Activated T-cell treated with anti-CD3 and anti-CD28 coated beads for 24 hours (primary cell): ENCODE measurements around the gene MYH7.

Experiments used
- DNase-seq: peaks from one replicate; pipeline ENCODE4 v3.0.0-alpha.2; 2020; ENCODE audit warnings: low read depth

MYH7 gene

DNA sequence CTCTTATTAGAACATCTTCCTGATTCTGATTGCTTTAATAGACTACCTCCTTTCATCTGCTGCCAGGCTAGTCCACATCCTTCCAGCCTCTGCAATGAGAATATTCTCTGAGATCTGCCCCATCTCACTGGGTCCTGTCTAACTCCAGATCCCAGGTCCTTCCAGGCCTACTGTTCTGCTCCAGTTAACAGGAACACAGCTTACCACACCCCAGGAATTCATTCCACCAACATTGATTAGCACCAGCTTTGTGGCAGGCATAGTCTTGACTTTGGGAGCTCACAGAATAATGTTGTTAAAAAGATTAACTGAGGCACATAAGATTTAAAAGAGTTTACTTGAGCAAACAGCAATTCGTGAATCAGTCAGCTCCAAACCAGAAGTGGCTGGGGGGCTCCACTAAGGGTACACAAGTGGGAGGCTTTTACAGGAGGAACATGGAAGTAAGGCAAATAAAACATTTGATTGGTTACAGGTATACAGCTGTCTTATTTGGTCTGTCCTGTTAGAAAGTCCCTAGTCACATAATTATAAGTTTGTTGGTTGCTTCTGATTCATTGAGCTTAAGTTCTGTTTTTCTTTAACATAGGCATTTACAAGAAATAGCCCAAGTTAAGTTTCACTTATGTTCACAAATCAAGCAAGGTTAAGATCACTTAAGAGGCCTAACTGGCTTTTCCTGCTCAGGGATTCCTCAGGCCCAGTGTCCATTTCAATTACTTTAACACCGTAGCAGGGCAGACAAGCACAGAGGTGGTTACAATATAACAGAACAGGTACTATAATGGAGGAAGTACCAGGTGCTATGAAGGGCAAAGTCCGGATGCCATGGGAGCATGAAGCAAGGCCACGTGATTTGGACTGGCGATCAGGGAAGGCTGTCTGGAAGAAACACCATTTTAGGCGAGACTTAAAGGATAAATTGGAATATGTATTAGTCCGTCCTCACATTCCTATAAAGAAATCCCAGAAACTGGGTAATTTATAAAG, 12.2 kb upstream of the MYH7 start:
- no peak for DNase-seq

DNA sequence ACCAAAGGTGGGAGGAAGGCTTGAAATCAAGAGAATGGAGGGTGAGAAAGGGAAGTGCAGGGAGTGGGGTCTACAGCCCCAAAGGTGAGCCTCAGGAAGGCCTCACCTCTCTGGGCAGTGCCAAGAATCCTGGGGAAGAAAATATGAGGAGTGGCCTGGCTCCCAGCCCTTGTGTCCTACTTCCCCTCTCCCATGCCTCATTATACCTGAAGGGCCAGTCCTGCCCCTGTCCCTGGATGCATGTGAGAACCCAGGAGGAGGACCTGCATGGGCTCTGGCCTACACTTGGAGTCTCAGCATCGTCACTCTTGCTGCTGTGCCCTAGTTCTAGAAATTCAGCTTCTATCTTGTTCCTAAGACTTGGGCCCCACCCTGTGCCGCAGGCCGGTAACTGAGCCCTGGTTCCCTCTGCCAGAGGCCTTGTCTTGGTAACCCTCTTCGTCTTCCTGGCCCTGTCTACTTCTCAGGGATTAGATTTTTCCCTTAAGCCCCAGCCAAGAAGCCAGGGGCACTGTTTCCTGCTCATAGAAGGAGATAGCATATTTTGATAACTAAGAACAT, 10.9 kb upstream of the MYH7 start:
- DNase-seq, result no peak

DNA sequence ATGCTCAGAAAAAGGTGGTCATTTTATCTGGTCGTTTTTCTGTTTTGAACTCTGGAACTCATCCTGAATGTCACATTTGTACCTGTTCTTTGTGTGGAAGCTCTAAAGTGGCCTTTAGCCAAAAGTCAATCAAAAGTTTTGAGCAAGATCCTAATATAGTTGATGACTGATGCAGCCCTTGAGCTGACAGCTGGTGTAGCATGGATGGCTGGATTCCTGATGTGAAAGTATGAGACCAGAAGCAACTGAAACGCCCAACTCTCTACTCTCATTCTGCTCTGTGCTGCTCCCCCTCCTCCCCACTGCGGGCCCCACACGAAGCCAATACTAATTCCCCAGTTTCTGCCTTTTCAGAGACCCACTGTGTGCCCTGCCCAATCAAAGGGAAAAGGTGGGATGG, 10.3 kb upstream of the MYH7 start:
- no peak for DNase-seq

DNA sequence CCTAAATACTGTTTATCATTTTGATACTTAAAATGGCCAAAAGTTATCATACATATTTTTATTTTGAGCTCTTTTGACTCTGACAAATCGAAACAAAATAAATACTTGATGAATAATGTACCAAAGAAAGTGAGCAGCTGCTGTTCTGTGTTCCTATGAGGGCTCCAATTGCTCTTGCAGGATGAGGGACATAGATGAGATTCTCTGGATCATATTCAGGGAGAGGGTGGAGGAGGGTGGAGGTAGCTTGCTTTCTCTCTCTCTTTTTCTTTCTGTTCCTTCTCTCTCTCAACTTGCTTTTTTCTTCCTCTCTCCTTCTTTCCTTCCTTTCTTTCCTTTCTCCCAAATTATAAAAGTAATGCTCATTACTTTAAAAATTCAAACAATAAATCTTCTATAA, 8.9 kb upstream of the MYH7 start:
- no peak for DNase-seq

DNA sequence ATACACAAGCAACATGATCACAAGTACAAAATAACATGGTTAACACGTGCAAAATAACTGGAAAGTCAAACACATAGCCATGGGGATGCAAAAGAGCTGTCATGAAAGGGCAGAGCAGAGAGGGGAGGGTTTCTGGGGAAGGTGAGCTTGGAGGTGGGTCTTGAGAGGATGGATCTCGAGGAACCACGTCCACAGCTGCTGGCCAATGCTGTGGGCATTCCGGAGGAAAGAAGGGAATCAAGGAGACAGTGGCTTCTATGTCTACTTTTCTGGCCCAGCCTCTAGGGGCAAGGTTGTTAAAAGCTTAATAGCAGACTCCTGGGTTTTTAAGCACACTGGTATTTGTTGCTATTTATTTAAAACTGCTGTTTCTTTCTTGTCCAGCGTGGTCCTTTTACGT, 8.4 kb upstream of the MYH7 start:
- DNase-seq, result no peak

DNA sequence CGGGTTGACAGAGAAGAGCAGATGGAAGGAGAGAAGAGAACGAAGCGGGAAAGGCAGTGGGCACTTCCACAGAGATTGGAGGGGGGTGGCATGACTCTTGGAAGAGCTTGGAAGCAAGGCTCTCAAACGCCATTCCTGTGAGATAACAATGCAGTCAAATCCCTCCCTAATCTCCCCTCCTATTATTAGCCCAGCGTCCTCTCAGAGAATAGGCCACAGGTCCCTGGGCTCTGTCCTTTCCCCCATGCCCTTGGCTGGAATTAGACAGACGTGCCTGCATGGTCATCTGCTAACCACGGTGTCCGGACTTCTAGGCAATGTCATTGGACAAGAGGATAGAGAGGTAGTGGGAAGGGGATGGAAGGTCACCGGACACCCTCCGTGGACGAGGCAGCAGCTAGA, 8.0 kb upstream of the MYH7 start:
- no peak for DNase-seq

DNA sequence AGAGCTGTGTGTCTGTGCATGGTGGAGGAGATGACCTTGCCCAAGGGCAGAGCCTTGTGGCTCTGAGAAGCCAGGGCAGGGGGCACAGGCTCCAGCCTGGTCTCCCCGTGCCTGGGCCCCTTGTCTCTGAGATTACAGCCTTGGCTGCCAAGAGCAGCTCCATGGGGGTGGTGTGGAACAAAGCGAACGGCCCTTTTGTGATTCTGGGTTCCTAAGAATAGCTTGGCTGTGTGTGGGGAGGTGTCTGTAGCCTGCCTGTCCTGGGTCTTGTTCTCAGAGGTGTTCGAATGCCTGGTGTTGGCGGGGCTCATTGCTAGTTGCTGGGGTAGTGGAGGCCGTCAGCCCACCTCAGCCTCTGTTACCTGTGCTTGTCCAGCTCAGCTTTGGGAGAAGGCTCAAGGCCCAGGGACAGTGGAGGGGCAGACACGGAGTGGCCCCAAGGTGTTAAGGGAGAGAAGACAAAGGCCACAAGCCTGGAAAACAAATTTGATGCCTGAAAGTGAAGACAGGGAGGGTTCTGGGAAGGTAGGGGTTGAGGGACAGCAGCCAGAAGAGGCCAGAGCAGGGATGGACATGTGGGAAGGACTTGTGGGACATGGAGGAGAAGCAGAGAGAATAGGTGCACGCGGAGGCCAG, 7.4 kb upstream of the MYH7 start:
- DNase-seq, result no peak

DNA sequence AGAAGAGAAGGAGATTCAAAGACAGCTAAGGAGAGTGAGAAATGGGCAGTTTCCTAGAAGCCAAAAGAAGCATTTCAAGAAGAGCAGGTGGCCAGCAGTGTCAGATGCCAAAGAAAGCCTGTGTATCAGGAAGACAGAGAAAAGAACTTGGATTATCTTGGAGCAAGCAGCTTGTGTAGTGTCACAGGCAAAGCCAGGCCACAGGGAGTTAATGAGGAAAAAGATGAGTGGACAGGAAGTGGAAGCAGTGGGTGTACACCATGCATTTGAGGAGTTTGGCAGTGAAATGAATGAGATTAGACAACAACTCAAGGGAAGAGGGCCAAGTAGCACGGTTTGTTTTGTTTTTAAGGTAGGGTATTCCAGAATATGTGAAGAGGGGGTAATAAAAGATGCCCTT, 5.6 kb upstream of the MYH7 start:
- DNase-seq, result no peak

DNA sequence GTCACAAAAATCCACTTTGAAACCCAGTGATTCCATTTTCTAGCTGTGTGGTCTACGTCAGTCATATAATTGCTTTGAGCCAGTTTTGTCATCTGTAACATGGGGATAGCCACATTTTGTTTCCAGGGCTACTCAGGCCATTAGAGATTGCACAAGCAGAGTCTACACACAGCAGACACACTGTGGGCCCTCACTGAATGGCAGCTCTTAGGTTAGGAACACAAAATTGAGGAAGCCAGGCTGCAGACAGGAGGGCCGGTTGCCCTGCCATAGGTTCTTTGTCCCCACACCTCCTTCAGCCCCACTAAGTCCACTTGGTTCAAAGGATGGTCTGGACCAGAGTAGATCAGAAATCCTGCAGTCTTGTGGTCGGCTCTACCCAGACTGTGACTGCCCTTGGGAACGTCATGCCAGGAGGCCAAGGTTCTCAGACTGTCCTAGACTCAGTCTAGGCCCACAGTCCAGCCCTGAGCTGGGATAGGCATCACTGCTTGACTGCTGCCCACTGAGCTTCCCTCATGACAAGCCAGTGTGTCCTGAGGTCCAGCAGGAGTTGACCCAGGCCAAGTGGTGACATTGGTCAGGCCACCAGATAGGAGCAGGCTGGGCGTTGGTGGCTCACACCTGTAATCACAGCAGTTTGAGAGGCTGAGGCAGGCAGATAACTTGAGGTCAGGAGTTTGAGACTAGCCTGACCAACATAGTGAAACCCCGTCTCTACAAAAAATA, 3.8 kb upstream of the MYH7 start:
- no peak for DNase-seq

DNA sequence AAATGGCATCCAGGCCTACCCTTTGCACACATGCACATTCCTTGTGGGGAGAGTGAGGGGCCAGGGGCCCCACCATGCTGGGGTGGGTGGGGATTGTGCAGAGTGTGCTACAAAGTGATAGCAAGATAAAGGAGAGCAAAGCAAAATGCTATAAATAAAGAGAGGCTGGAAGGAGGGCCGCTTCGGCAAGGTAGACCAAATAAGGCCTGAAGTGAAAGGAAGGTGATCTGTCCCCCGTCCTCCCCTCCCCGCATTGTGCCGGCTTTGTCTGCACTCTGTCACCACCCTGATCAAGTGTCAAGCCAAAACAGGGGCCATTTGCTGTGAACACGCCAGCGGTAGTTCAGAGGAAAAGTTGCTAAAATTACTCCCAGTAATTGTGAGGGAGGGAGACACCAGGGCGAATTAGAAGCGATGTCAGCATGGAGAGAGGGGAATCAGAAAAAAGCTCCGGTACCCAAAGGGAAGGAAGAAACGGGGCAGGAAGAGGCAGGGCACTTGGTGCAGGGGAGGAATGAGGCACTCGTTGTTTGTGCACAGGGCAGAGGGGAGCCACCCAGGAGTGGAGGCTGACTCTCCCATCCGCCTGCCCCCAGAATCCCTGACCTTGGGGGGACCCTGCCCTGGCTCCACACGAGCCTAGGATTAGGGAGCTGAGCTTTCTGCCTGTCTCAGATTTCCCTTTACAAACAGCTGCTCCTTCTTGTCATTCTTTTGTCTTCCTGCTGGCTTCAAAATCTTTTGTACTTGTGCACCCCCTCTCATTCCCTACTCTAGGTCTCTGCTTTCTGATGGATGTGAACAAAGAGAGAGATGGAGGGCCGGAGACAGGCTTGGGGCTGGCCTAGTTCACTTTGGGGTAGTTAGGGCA, 2.9 kb upstream of the MYH7 start:
- DNase-seq, result no peak

DNA sequence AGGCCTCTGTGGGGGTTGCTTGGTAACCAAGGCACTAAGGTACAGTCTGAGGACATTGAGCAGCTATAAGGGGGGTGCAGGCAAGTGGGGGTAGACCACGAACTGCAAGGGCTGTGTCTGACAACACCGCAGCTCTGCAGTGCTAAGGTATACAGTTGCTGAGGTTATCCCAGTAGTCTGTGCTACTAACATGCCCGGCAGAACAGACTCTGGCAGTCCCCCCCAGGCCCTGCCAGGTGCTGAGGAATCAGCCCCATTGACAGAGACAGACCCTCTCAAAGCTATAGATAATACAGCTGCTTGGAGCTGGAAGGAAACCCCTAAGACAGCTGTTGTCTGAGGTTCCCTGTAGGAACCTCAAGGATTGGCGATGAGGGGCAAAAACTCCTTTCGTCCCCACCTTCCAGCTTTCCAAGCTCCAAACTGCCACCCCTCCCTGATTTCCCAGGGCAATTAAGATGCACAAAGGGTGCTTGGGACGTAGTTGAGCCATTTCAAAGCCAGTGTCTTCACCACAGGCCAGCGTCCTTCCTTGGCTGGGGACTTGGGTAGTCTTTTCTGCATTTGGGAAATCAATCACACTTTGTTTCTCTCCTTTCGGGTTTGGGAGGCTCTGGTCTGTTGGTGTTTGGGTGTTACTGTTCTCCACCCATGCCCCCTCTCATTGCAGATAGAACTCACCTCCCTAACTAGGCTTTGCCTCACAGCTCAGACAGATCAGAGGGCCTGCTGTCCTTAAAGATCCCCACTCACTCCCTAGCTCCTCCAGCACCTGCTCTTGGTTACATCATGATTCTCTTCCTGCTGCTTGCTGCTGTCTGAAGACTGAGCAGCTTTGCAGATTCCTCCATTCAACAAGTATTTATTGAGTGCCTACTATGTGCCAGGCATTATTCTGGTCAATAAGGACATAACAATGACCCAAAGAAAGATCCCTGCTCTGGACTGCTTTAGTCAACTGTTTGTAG, 2.0 kb upstream of the MYH7 start:
- DNase-seq, result no peak

DNA sequence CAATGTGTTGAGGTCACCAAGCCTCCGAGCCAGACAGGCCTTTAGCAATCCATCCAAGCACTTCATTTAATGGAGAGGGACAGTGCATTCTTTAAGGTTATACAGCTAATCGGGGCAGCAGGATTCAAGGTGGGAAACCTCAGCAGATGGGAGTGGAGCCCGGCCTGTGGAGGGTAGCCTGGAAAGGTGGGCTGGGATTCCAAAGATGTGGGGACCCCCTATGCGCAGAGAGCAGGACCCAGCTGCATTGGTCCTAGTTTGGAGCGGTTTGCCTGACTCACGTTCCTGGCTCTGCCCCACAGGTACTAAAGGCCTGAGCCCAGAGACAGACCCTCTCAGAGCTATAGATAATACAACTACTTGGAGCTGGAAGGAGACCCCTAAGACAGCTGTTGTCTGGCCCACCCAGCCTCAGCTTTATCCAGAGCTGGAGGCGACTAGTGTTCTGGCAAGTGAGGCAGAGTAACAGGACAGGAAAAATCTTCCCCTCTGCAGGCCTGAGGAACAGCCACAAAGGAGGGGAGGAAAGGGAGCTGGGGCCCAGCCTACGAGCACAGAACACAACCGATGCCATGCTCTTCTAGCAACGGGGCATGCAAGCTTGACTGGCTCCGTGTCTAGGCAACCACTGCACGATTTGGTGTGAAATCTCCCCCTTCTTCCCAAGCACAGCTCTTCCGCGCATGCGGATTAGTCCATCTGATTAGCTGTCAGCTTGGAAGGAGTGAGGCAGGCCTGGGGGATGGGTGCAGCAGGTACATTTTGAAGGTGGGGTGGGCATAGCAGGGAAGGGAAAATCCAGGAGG, 1.1 kb upstream of the MYH7 start:
- DNase-seq, result no peak

DNA sequence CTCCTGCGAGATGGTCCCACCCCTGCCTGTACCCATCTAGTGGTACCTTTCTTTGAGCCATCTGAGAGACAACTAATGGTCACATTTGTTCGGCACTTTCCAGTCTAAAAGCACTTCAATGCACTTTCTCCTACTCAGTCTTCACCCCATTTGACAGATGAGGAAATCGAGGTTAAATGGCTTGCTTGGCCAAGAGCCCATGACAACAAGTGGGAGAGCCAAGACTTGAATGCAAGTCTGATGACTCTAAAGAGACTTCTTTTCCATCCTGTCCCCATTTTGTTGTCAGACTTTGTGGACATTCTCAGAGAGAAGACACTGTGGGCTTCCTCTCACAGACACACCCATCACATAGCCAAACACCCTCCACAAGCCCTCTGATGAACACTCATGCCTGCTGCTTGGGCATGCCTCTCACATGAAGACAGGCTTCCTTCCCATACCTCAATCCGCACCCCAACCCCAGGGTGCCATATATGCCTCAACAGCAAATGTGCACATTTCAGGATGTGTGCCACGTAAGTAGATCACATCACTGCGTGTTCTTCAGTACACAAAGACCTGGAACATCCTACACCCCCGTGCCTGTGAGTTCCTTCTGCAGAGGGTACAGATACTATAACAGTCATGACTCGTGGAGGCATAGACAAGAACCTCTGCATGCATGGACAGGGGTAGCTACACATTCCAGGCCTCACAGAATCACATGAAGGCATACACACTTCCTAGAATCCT, 805 bp downstream of the MYH7 start:
- DNase-seq, result no peak

DNA sequence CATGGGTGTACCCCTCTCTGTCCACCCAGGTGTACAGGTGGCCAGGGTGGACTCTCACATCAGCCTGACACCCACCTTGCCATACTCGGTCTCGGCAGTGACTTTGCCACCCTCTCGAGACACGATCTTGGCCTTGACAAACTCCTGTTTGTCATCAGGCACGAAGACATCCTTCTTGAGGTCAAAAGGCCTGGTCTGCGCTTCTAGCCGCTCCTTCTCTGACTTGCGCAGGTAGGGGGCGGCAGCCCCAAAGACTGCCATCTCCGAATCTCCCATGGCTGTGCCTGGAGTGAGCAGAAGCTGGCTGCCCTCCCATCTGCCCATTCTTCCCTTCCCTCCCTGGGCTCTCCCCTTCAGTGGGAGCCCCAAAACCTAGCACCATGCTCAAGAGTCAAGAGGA, 2.0 kb downstream of the MYH7 start:
- no peak for DNase-seq

DNA sequence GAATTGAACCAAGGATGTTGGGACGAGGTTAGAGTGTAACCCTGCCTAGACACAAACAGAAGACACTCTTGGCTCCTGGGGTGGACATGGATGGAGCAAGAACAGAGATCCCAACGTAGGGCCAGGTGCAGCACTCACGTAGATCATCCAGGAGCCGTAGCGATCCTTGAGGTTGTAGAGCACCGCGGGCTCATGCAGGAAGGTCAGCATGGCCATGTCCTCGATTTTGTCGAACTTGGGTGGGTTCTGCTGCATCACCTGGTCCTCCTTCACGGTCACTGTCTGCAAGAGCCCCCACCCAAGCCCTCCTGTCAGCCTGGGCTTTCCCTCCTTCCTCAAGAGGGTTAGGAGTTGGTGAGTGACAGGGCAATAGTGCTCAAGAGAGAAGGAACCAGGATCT, 2.5 kb downstream of the MYH7 start:
- DNase-seq, result no peak

DNA sequence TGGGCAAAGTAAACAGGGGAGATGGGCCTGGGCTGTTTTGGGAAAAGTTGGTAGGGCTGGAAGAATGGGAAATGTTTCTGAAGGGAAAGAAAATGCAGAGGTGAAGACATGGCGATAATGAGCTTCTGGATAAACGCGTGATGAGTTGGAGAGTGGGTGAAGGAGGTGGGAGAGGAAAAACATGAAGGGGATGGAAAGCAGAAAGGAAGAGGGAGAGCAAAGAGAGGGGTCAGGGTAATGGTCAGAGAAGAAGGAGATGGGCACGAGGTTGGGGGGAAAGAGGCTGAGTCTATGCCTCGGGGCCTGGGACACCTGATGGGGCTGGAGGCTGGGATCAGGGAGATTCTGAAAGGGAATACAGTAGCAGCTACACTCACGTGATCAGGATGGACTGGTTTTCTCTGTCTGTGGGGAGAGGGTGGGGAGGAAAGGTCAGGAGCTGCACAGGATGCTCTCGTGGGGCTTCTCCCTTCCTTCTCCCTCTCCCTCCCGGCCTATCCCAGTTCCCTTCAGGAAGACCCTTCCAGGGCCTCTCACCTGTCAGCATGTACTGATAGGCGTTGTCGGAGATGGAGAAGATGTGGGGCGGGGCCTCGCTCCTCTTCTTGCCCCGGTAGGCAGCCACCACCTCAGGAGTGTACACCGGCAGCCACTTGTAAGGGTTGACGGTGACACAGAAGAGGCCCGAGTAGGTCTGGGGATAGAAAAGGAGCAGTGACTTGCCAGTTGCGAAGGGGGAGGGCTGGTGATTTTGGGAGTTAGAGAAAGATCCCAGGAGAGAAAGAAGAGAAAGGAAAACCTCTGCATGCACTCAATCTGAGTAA, 3.1 kb downstream of the MYH7 start:
- no peak for DNase-seq

DNA sequence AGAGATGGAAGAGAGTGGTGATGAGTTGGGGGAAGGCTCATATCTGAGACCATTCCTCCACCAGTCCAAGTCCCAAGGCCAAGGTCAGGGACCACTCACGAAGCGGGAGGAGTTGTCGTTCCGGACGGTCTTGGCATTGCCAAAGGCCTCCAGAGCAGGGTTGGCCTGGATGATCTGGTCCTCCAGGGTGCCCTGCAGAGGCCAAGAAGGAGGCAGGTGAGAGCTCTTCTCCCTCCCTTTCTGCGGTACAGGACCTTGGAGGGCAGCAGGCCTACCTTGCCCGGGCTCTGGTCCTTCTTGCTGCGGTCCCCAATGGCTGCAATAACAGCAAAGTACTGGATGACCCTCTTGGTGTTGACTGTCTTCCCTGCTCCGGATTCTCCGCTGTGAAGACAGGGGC, 4.0 kb downstream of the MYH7 start:
- no peak for DNase-seq

DNA sequence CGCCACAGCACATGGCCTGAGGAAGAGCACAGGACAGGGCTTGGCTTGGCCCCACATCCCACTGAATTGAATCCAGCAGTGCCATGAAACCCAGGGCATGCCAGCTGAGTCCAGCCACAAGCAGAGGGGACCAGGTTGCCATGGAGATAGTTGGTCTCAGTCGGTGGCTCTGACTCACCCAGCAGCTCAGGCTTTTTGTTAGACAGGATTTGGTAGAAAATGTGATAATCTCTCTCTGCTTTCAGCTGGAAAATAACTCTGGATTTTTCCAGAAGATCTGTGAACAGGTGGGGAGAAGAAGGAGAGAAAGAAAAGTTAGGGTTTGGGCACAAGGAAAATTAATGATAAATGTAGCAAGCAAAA, 4.8 kb downstream of the MYH7 start:
- DNase-seq, result no peak
